Gastroesophageal sphincter (tissue), 3 donors: ENCODE data around the gene STXBP1.

Experiments
- EP300 ChIP-seq: sonication (generic); formaldehyde crosslinking; IDR thresholded peaks from one replicate; pipeline ENCODE4 v1.6.1; 2017; ENCODE audit warnings: antibody characterized with exemption, mild to moderate bottlenecking
- POLR2A ChIP-seq, 2 donors: fragments of 450-650 bp; IDR thresholded peaks; one replicate each; pipeline ENCODE4 v1.6.1; 2017; ENCODE audit warnings: antibody characterized with exemption in 2 of 2, mild to moderate bottlenecking in 2 of 2, moderate library complexity in 1 of 2
- POLR2AphosphoS5 ChIP-seq: sonication (generic); formaldehyde crosslinking; IDR thresholded peaks from one replicate; pipeline ENCODE4 v1.6.1; 2017; ENCODE audit warnings: antibody characterized with exemption
- TF ChIP-seq, protein P1 (sequence below), 4 experiments: fragments of 200-600 bp in 2 of 4; fragments of 450-650 bp in 2 of 4; sonication (generic) in 1 of 4; IDR thresholded peaks; one replicate each; pipeline ENCODE4 v1.5.1; 2017 to 2019; ENCODE audit warnings: antibody characterized with exemption in 4 of 4, mild to moderate bottlenecking in 2 of 4, moderate library complexity in 2 of 4

DNA sequence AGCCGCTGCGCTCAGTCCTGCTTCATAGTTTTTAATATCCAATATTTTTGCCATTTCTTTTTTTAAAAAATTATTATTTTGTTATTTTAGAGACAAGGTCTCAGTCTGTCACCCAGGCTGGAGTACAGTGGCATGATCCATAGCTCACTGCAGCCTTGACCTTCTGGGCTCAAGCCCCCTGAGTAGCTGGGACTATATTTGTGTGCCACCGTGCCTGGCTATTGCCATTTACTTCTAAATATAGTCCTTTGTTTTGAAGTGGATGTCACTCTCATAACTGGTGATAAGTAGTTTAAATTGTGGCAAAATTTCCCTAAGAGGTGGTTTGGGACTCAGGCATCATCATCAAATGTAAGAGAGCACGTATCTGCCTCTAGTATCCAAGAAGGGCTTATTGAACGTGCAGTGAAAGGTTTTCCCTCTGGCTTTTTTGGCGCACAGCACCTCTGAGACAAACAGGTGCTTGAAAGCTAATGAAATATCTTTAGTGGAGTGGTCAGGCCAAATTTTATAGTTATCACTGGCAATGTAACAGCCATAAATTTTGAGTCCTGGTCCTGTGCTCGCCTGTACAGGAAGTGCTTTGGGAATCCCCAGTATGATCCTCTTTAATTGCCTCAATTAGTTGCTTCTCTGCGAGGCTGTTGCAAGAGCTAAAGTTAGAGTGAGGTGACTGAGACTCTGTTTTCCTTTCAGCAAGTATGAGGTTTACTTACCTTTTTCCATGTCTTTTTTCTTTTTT, 14.8 kb downstream of the STXBP1 start:
- TF ChIP-seq, protein P1, sequence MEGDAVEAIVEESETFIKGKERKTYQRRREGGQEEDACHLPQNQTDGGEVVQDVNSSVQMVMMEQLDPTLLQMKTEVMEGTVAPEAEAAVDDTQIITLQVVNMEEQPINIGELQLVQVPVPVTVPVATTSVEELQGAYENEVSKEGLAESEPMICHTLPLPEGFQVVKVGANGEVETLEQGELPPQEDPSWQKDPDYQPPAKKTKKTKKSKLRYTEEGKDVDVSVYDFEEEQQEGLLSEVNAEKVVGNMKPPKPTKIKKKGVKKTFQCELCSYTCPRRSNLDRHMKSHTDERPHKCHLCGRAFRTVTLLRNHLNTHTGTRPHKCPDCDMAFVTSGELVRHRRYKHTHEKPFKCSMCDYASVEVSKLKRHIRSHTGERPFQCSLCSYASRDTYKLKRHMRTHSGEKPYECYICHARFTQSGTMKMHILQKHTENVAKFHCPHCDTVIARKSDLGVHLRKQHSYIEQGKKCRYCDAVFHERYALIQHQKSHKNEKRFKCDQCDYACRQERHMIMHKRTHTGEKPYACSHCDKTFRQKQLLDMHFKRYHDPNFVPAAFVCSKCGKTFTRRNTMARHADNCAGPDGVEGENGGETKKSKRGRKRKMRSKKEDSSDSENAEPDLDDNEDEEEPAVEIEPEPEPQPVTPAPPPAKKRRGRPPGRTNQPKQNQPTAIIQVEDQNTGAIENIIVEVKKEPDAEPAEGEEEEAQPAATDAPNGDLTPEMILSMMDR (IDR thresholded peaks at IDR 0.05), result no peak
- TF ChIP-seq POLR2AphosphoS5 (no peak), EP300 (no peak), POLR2A (IDR thresholded peaks at IDR 0.05) (no peak)
